CD4-positive, alpha-beta T cell treated with Interleukin-6 at 100 ng/mL for 8 hours (primary cell): ENCODE data around the gene SLC51B.
A peak's percentile ranks its signal among the peaks of the same experiment; 100 is the strongest.
"Not testable (repeated sequence)": the region's sequence is repeated elsewhere in the genome, so short reads cannot be mapped to it uniquely, and the experiment has no call there.

Source experiments
- DNase-seq: peaks from one replicate; pipeline ENCODE4 v3.0.0-alpha.2; 2020; ENCODE audit warnings: mixed read lengths, low spot score

The SLC51B gene

DNA sequence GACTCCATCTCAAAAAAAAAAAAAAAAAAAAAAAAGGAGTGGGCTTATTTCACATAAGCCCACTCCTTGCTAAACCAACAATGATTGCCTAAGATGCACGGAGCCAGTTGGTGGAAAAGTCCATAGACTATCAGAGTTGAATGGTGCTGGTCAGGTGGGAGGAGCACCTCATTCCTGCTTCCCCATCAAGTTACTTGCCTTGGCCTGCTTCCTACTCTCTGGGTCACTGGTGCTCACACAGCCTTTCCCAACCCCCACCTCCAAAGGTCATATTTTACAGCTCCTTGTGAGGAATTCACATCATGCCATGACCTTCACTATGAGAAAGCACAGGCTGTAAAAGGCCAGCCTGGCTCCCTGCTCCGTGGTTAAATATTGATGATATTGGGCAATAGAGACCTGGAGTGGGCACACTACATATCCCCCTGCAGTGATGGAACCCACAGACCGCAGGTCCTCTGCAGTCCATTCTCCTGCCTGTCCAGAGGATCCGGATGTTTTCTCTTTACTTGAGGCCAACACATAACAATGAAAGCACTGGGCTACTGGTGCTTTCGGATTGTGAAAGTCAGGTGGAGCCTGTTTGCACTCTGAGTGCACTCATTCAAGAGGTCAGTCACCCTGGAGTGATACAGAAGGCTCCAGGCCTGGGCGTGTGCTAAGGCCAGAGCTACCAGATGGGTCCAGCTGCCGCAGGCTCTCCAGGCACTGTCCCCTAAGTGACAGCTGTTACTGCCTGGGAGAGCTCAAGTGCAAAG is at the start of gene SLC51B:
Gene SLC51B (plus strand): TSS at position 664 of the 758 bp plus-strand sequence. CDS start 4,618 bp downstream, outside the sequence.
- DNase-seq: no peak

GRCh38 chr15:64997066-64997465 is 48.1 kb upstream of the SLC51B start:
- no peak for DNase-seq

DNA sequence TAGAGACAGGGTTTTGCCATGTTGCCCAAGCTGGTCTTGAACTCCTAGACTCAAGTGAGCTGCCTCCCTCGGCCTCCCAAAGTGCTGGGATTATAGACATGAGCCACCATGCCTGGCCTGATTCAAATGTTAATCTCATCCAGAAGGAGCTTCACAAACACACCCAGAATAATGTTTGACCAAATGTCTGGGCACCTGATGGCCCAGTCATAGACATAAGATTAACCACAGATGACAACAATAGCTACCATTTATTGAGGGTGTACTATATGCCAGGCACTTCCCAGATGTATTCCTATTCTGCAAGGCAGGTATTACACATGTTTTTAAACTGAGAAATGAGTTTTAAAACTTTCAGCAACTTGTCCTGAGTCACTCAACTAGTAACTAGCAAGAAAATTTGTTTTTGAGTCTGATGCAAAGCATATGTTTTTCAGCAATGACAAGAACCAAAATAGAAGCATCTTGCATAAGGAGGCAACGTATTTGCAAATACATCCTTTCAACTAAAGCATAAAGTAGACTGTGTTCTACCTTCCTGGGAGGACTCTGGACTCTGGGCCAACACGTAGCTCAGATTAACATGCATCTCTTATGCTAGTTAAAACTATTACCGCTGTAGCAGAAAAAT is 47.3 kb upstream of the SLC51B start:
- no peak for DNase-seq

DNA sequence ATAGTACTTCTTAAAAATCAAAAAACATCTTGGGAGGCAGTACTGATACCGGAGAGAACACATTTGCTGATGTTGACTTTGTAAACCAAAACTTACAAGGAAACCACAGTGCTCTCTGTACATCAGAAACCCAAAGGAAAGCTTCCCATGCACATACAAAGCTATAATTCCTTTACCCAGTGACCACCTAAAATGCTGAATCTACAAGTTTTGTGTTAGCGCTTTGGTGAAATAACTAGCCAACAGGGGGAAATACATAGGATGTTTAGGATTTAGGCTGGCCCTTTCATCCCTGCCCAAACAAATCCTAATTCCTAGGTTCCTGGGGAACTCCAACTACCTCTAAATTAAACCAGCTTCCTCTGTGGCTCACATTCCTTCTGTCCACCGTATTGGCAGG is 40.2 kb upstream of the SLC51B start:
- no peak for DNase-seq

GRCh38 chr15:65006876-65007275 is 38.3 kb upstream of the SLC51B start:
- no peak for DNase-seq

GRCh38 chr15:65008983-65009382 is 36.2 kb upstream of the SLC51B start:
- no peak for DNase-seq

DNA sequence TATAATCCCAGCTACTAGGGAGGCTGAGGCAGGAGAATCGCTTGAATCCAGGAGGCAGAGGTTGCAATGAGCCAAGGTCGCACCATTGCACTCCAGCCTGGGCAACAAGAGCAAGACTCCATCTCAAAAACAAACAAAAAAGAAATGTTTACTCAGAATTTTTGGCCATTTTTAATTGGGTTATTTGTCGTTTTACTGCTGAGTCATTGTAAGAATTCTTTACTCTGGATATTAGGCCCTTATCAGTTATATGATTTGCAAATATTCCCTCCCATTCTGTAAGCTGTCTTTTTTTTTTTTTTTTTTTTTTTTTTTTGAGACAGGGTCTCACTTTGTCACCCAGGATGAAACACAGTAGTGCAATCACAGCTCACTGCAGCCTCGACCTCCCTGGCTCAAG is 34.0 kb upstream of the SLC51B start:
- DNase-seq: not testable (repeated sequence)

DNA sequence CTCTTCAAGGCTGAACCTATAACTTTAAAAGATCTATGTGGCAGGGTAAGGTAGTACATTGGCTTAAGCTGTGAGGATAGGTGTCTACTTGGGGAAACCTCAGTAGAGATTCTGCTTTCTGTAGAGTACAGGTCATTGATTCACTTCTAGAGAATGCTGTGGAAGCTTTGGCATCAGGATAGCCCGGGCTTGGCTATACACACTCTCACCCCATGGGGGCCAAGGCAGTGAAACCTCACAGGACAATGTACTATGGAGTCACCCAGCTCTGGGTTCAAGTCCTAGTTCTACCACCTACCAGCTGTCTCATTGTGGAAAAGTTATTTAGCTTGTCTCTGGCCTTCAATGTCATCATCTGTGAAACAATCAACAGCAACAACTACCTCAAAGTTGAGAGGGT is 24.8 kb upstream of the SLC51B start:
- DNase-seq: no peak

DNA sequence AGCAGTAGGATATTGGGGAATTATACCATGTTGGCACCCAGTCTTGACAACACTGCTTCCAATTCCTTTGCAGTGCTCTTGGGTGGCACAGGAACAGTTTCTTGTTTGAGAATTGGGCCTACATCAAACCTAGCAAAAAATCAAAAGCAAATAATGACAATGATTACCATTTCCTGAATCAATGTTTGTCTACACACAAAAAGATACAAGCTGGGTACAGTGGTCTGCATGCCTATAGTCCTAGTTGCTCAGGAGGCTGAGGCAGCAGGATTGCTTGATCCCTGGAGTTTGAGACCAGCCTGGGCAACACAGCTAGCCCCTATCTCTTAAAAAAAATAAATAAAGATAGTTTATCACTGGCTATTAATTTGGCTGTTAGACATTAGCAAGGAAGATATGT is 23.7 kb upstream of the SLC51B start:
- DNase-seq: no peak

DNA sequence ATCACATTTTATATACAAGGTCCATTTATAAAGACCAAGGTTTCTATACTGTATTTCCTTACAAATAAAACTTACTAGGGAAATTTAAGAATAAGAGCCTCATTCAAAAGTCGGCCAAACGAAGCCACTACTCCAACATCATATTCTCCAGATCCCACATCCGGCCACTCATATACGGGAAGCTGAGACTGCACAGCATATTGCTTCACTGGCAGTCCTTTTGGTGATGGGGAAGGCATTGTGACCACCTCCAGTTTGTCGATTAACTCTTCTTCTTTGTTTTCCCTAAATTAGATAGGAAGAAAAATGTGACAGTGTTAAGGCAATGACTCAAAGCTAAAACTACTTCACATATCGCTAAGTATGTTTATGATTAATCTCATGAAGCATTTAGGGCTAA is 18.4 kb upstream of the SLC51B start:
- no peak for DNase-seq

DNA sequence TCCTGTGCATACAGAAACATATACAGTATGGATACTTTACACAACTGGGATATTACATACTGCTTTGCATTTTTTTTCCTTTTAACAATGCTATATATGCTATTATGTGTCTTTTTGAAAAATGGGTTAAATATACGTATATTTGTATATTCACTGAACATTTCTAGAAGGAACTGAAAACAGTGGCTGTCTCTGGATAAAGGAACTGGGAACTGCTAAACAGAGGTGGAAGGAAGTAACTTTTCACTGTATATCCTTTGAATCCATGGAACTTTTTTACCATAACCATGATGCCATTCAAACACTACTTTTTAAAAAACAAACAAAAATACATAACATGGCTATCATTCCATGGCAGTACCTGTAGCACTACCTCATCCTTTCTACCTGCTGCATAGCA is 17.6 kb upstream of the SLC51B start:
- DNase-seq: no peak

DNA sequence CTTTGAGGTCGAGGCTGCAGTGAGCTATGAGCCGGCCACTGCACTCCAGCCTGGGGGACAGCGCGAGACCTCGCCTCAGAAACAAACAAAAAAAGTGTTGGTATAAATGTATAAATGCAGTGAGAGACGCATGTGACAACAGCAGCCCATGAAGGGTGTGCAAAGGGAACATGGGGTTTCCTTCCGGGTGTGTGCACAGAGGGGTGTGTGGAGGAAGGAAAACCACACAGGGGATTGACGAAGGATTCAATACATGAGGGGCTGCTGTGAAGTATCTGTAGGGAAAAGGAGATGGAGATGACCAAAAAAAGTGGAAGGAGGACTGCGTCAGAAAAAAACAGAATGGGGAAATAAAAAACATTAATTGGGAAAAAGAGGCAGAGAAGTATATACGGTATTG is 16.8 kb upstream of the SLC51B start:
- DNase-seq: no peak

- peak; percentile 90 for DNase-seq
These were observed 16.1 kb upstream of the SLC51B start, which contains the start of gene MTFMT for GRCh38 chr15:65028921-65029735. MTFMT (minus strand) TSS chr15:65029639; CDS start chr15:65029613, 26 bp downstream.

DNA sequence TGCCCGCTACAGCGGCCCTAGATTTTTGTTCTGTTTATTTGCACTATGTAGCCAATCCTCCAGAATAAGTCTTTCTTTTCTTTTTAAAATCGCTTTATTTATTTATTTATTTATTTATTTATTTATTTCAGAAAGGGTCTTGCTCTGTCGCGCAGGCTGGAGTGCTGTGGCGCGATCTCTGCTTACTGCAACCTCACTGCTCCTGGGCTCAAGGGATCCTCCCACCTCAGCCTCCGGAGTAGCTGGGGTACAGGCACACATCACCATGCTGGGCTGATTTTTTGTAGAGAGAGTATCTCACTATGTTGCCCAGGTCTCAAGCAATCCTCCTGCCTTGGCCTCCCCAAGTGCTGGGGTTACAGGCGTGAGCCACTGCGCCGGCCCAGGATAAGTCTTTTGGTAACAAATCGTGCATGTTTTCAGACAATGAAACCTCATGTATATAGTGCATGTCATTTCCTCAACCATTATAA is 15.4 kb upstream of the SLC51B start:
- DNase-seq: no peak

DNA sequence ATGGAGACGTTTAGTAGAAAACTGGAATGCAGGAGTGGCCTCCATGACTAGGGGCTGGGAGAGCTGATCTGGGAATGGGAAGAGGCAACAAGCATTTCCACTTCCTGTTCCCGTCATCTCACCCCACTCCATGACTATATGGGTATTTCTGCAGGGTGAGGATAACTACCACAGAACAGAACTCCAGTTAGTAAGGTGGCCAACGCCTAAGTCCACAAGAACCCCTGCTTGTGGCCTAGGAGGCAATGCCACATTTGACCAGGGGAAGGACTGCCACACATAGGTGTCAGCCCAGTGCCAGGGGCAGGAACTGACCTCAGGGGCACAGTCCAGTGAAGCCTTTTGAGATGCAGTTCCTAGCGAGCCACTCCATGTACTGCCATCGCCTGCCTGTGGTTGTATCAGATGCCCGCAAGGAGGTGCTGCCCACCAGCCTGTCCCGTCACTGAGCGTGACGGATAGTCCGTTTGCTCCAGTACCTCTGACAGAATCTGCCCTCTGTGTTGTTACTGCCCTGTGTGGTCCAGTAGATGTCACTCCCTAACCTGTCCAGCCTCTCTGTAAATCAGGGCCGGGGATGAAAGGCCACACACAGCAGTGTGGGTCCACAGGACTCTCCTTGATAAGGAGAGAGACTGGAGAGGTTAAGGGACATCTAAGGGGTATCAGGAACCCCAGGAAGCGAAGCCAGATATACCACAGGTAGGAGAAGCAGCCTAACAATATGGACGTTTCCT is 12.2 kb upstream of the SLC51B start:
- peak; percentile 22 for DNase-seq

- DNase-seq: peak; percentile 30
These were observed 11.4 kb upstream of the SLC51B start for GRCh38 chr15:65033659-65034269.

- DNase-seq: no peak
These were observed 10.5 kb upstream of the SLC51B start for GRCh38 chr15:65034719-65035118.

- no peak for DNase-seq
These were observed 7.9 kb upstream of the SLC51B start for GRCh38 chr15:65037309-65037708.

- no peak for DNase-seq
These were observed 6.8 kb upstream of the SLC51B start for GRCh38 chr15:65038428-65038827.

DNA sequence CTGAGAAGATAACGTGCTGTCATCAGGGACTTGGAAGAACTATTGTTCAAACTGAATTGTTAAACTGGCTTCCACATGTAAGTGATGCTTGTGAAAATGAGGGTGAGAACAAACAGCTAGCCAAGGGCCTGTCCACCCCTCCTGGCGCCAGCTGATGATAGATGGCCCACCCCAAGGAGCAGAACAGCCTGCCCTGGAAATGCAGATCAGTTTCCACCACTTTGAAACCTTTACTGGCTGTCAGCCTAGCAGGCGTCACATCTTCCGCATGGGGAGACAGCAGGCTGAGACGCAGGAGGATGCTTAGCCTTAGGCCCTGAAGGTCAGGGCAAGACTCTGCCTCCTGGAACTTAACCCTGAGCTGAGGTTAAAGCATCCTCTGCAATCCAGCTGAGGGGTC is 6.4 kb upstream of the SLC51B start:
- no peak for DNase-seq

DNA sequence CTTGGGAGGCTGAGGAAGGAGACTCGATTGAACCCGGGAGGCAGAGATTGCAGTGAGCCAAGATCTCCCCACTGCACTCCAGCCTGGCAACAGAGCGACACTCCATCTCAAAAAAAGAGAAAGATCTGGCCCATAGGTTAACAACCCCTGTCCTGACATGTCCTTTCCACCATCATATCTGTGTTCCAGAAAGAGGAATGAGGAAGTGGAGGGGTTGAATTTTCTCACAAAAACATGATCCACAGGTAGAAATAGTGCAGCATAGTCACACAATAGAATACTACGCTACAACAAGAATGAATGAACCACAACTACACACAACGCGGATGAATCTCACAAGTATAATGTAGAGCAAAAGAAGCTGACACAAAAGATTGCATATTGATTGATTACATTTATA is 4.7 kb upstream of the SLC51B start:
- no peak for DNase-seq

DNA sequence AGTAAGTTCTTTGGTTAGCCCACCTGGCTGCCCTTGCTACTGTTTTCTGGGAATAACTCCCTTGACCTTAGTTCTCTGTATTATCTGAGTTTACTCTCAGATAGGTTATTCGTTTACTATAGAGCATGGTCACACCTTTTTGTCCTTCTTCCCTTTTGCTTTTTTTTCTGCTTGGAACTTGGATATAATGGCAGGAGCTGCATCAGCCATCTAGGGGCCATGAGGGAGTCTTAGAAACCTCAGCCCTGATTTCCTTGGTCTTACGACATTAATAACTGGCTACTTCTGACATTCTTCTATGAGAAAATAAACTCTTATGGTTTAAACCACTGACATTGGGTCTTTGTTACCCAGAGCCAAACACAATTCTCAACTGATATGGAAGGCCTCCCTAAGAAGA is 3.4 kb upstream of the SLC51B start:
- DNase-seq: no peak
